Measurements from ENCODE around the gene SLC30A7.

Gene SLC30A7

GRCh38 chr1:100989306-100990077 is 93.6 kb downstream of the SLC30A7 start:
- Histone ChIP-seq H3K27ac (ENCODE audit: low read length) (no peak overlapping the region), H3K9ac (ENCODE audit: low read length) (no peak overlapping the region), H3K4me1 (ENCODE audit: control insufficient read depth, low read depth, low read length) (no peaks in the 10 kb centered on the region), H3K4me3 (ENCODE audit: low read length) (no peak overlapping the region), H3K36me3 (ENCODE audit: control insufficient read depth, low read depth, low read length) (peaks cover 25% of the 10 kb centered on the region), H3K9me3 (ENCODE audit: control insufficient read depth, low read depth, low read length) (no peaks in the 10 kb centered on the region), H3K27me3 (ENCODE audit: control insufficient read depth, insufficient read depth, low read length) (no peaks in the 10 kb centered on the region)

- H3K27me3 ChIP-seq (ENCODE audit: control insufficient read depth, insufficient read depth, low read length), result no peaks in the 10 kb centered on the region
- H3K27ac ChIP-seq (ENCODE audit: low read length), result no peak overlapping the region
- H3K36me3 ChIP-seq (ENCODE audit: control insufficient read depth, low read depth, low read length), result peaks cover 27% of the 10 kb centered on the region
- H3K4me3 ChIP-seq (ENCODE audit: low read length), result no peak overlapping the region
- H3K9ac ChIP-seq (ENCODE audit: low read length), result no peak overlapping the region
- no peaks in the 10 kb centered on the region for H3K4me1 ChIP-seq (ENCODE audit: control insufficient read depth, low read depth, low read length)
- H3K9me3 ChIP-seq (ENCODE audit: control insufficient read depth, low read depth, low read length), result no peaks in the 10 kb centered on the region
Observed at GRCh38 chr1:100995198-100995988, 99.5 kb downstream of the SLC30A7 start.

GRCh38 chr1:100998426-100998825 is 102.5 kb downstream of the SLC30A7 start:
- Histone ChIP-seq H3K27me3 (ENCODE audit: control insufficient read depth, insufficient read depth, low read length) (no peaks in the 10 kb centered on the region), H3K27ac (ENCODE audit: low read length) (no peak overlapping the region), H3K4me3 (ENCODE audit: low read length) (no peak overlapping the region), H3K9ac (ENCODE audit: low read length) (no peak overlapping the region), H3K9me3 (ENCODE audit: control insufficient read depth, low read depth, low read length) (no peaks in the 10 kb centered on the region), H3K4me1 (ENCODE audit: control insufficient read depth, low read depth, low read length) (peaks cover 5% of the 10 kb centered on the region), H3K36me3 (ENCODE audit: control insufficient read depth, low read depth, low read length) (peaks cover 28% of the 10 kb centered on the region)

GRCh38 chr1:101000131-101000873 is 104.4 kb downstream of the SLC30A7 start:
- H3K4me3 ChIP-seq (ENCODE audit: low read length), result no peak overlapping the region
- no peaks in the 10 kb centered on the region for H3K27me3 ChIP-seq (ENCODE audit: control insufficient read depth, insufficient read depth, low read length)
- H3K9ac ChIP-seq (ENCODE audit: low read length), result no peak overlapping the region
- H3K27ac ChIP-seq (ENCODE audit: low read length), result no peak overlapping the region
- no peaks in the 10 kb centered on the region for H3K9me3 ChIP-seq (ENCODE audit: control insufficient read depth, low read depth, low read length)
- H3K36me3 ChIP-seq (ENCODE audit: control insufficient read depth, low read depth, low read length), result peaks cover 28% of the 10 kb centered on the region
- H3K4me1 ChIP-seq (ENCODE audit: control insufficient read depth, low read depth, low read length), result peaks cover 10% of the 10 kb centered on the region

- Histone ChIP-seq H3K36me3 (ENCODE audit: control insufficient read depth, low read depth, low read length) (peaks cover 27% of the 10 kb centered on the region), H3K27ac (ENCODE audit: low read length) (no peak overlapping the region)
Observed at GRCh38 chr1:101002551-101002950, 106.7 kb downstream of the SLC30A7 start.

GRCh38 chr1:101003012-101003650 is 107.2 kb downstream of the SLC30A7 start:
- Histone ChIP-seq H3K9me3 (ENCODE audit: control insufficient read depth, low read depth, low read length) (no peaks in the 10 kb centered on the region), H3K27me3 (ENCODE audit: control insufficient read depth, insufficient read depth, low read length) (no peaks in the 10 kb centered on the region), H3K36me3 (ENCODE audit: control insufficient read depth, low read depth, low read length) (peaks cover 27% of the 10 kb centered on the region), H3K27ac (ENCODE audit: low read length) (no peak overlapping the region), H3K4me1 (ENCODE audit: control insufficient read depth, low read depth, low read length) (peaks cover 10% of the 10 kb centered on the region), H3K9ac (ENCODE audit: low read length) (no peak overlapping the region), H3K4me3 (ENCODE audit: low read length) (no peak overlapping the region)

More at GRCh38 chr1:101002551-101002950, 106.7 kb downstream of the SLC30A7 start:
- H3K4me3 ChIP-seq (ENCODE audit: low read length), result no peak overlapping the region
- no peaks in the 10 kb centered on the region for H3K27me3 ChIP-seq (ENCODE audit: control insufficient read depth, insufficient read depth, low read length)
- H3K9me3 ChIP-seq (ENCODE audit: control insufficient read depth, low read depth, low read length), result no peaks in the 10 kb centered on the region
- H3K4me1 ChIP-seq (ENCODE audit: control insufficient read depth, low read depth, low read length), result peaks cover 10% of the 10 kb centered on the region
- no peak overlapping the region for H3K9ac ChIP-seq (ENCODE audit: low read length)

- peaks cover 22% of the 10 kb centered on the region for H3K36me3 ChIP-seq (ENCODE audit: control insufficient read depth, low read depth, low read length)
- H3K4me3 ChIP-seq (ENCODE audit: low read length), result no peak overlapping the region
- no peaks in the 10 kb centered on the region for H3K9me3 ChIP-seq (ENCODE audit: control insufficient read depth, low read depth, low read length)
- no peak overlapping the region for H3K9ac ChIP-seq (ENCODE audit: low read length)
- H3K27me3 ChIP-seq (ENCODE audit: control insufficient read depth, insufficient read depth, low read length), result no peaks in the 10 kb centered on the region
- peaks cover 10% of the 10 kb centered on the region for H3K4me1 ChIP-seq (ENCODE audit: control insufficient read depth, low read depth, low read length)
- no peak overlapping the region for H3K27ac ChIP-seq (ENCODE audit: low read length)
Observed at GRCh38 chr1:101004061-101004460, 108.2 kb downstream of the SLC30A7 start.

GRCh38 chr1:101004670-101005069 is 108.8 kb downstream of the SLC30A7 start:
- Histone ChIP-seq H3K4me3 (ENCODE audit: low read length) (no peak overlapping the region), H3K9me3 (ENCODE audit: control insufficient read depth, low read depth, low read length) (no peaks in the 10 kb centered on the region), H3K27me3 (ENCODE audit: control insufficient read depth, insufficient read depth, low read length) (no peaks in the 10 kb centered on the region), H3K4me1 (ENCODE audit: control insufficient read depth, low read depth, low read length) (peaks cover 10% of the 10 kb centered on the region), H3K27ac (ENCODE audit: low read length) (no peak overlapping the region), H3K9ac (ENCODE audit: low read length) (no peak overlapping the region), H3K36me3 (ENCODE audit: control insufficient read depth, low read depth, low read length) (peaks cover 22% of the 10 kb centered on the region)

GRCh38 chr1:101005183-101005582 is 109.3 kb downstream of the SLC30A7 start:
- peaks cover 21% of the 10 kb centered on the region for H3K36me3 ChIP-seq (ENCODE audit: control insufficient read depth, low read depth, low read length)
- H3K9me3 ChIP-seq (ENCODE audit: control insufficient read depth, low read depth, low read length), result no peaks in the 10 kb centered on the region
- no peaks in the 10 kb centered on the region for H3K27me3 ChIP-seq (ENCODE audit: control insufficient read depth, insufficient read depth, low read length)
- H3K27ac ChIP-seq (ENCODE audit: low read length), result no peak overlapping the region
- H3K9ac ChIP-seq (ENCODE audit: low read length), result no peak overlapping the region
- peaks cover 10% of the 10 kb centered on the region for H3K4me1 ChIP-seq (ENCODE audit: control insufficient read depth, low read depth, low read length)
- no peak overlapping the region for H3K4me3 ChIP-seq (ENCODE audit: low read length)

GRCh38 chr1:101005871-101006270 is 110.0 kb downstream of the SLC30A7 start:
- H3K36me3 ChIP-seq (ENCODE audit: control insufficient read depth, low read depth, low read length), result peaks cover 14% of the 10 kb centered on the region

GRCh38 chr1:101006553-101006952 is 110.7 kb downstream of the SLC30A7 start:
- Histone ChIP-seq H3K36me3 (ENCODE audit: control insufficient read depth, low read depth, low read length) (peaks cover 9% of the 10 kb centered on the region), H3K27ac (ENCODE audit: low read length) (no peak overlapping the region)

More at GRCh38 chr1:101005871-101006270, 110.0 kb downstream of the SLC30A7 start:
- Histone ChIP-seq H3K4me1 (ENCODE audit: control insufficient read depth, low read depth, low read length) (peaks cover 10% of the 10 kb centered on the region), H3K27me3 (ENCODE audit: control insufficient read depth, insufficient read depth, low read length) (no peaks in the 10 kb centered on the region), H3K4me3 (ENCODE audit: low read length) (no peak overlapping the region), H3K9me3 (ENCODE audit: control insufficient read depth, low read depth, low read length) (no peaks in the 10 kb centered on the region), H3K27ac (ENCODE audit: low read length) (no peak overlapping the region), H3K9ac (ENCODE audit: low read length) (no peak overlapping the region)

More at GRCh38 chr1:101006553-101006952, 110.7 kb downstream of the SLC30A7 start:
- H3K4me1 ChIP-seq (ENCODE audit: control insufficient read depth, low read depth, low read length), result peaks cover 10% of the 10 kb centered on the region
- no peaks in the 10 kb centered on the region for H3K9me3 ChIP-seq (ENCODE audit: control insufficient read depth, low read depth, low read length)
- H3K9ac ChIP-seq (ENCODE audit: low read length), result no peak overlapping the region
- no peak overlapping the region for H3K4me3 ChIP-seq (ENCODE audit: low read length)
- H3K27me3 ChIP-seq (ENCODE audit: control insufficient read depth, insufficient read depth, low read length), result no peaks in the 10 kb centered on the region
